ENCODE measurements around the gene SORCS2.

Gene SORCS2

DNA sequence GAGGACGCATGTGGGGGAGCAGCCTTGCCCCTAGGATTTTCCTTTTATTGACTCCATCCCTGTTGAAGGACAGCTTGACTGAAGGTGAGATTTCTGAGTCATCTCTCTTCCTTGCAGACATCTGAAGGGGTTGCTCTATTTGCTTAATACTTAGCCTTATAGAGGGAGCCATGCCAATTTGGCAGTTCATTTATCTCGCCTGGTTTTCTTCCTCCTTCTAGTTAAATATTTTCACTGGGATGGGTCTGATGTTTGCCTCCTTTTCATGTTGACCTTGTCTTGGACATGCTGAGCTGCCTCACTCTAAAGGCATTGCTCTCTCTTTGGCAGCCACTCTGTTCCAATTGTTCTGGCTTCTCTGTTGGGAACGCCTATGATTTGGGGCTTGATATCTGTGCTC is 393.4 kb downstream of the SORCS2 start (continued):
- TF ChIP-seq FEZF1 (tag by site-specific recombination; IDR thresholded peaks at IDR 0.05) (no peak), ZNF571 (tag by site-specific recombination; IDR thresholded peaks at IDR 0.05) (no peak), ZNF155 (tag by site-specific recombination; IDR thresholded peaks at IDR 0.05) (no peak), PRDM2 (tag by site-specific recombination; IDR thresholded peaks at IDR 0.05; ENCODE audit: borderline replicate concordance) (no peak), ZNF324 (tag by site-specific recombination; IDR thresholded peaks at IDR 0.05) (no peak), REPIN1 (tag by site-specific recombination; IDR thresholded peaks at IDR 0.05; ENCODE audit: low read depth) (no peak)

DNA sequence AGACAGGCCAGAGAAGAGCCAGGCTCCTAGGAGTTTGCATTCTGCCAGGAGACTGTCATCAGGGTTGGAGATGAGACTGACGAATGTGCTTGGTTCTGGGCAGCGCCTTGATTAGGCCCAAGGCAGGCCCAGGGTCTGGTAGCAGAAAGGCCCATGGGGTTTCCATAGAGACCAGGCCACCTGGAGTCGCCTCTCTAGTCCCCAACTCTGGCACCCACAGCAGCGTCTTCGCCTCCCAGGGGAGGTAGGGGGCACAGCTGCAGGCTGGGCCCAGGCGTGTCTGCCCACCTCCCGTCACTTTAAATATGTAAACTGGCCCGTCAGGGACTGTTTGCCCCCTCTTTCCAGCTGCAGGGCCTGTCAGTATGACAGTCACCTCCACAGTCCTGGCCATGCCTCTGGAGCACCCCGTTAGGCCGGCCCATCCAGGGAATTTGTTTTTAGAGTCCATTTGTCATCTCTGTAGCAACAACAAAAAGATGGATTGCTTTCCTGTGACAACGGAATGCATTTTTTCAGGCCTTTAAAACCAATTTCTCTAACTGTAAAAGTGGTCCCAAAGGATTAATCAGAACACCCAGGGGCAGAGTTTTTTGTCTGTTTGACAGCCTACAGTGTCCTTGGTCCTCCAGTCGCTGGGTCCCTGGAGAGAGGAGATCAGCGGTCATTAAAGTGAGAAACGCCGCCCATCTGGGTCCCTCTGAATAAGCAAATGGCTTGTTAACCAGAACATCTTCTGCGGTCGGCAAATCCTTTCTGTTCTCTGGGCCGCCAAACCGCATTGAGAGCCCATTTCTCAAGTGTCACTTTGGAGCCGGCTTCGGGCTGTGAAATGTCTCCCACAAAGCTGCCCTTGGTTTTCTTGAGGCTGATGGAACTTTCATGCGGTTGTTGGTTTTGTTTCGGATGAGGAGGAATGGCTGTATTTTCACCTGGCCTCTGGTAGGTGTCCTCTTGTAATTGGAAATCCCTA is 395.4 kb downstream of the SORCS2 start:
- Histone ChIP-seq H3K4me1 (ENCODE audit: control insufficient read depth, insufficient read depth, low read length) (no peaks in the 10 kb centered on the region), H3K27ac (ENCODE audit: extremely low read depth, low read depth, low read length) (no peak overlapping the region), H3K36me3 (ENCODE audit: control insufficient read depth in 2 of 2, insufficient read depth in 1 of 2, low read length in 2 of 2) (no peaks in the 10 kb centered on the region), H3K9me3 (ENCODE audit: control insufficient read depth, insufficient read depth, low read depth, low read length) (no peaks in the 10 kb centered on the region), H3K4me3 (ENCODE audit: low read depth, low read length) (no peak overlapping the region)
- CTCF ChIA-PET, result no interaction called here
- TF ChIP-seq KLF10 (tag by site-specific recombination; IDR thresholded peaks at IDR 0.05), result no peak
- TF ChIP-seq ZNF324 (tag by site-specific recombination; IDR thresholded peaks at IDR 0.05), result no peak
- no peak for TF ChIP-seq ZNF138 (tag by site-specific recombination; IDR thresholded peaks at IDR 0.05; ENCODE audit: borderline replicate concordance)
- TF ChIP-seq ZNF677 (tag by site-specific recombination; IDR thresholded peaks at IDR 0.05), result no peak
- TF ChIP-seq ZFP3 (tag by site-specific recombination; IDR thresholded peaks at IDR 0.05; ENCODE audit: low read depth), result no peak
- no peak for TF ChIP-seq ZNF335 (tag by site-specific recombination; conservative IDR thresholded peaks at IDR 0.05)
- TF ChIP-seq ZIC2 (tag by site-specific recombination; IDR thresholded peaks at IDR 0.05), result no peak
- TF ChIP-seq ZNF791 (tag by site-specific recombination; IDR thresholded peaks at IDR 0.05), result no peak
- no peak for TF ChIP-seq HOXA7 (CRISPR knock-in tag; IDR thresholded peaks at IDR 0.05; ENCODE audit: borderline replicate concordance)
- TF ChIP-seq ZNF426 (tag by site-specific recombination; IDR thresholded peaks at IDR 0.05), result no peak
- TF ChIP-seq FEZF1 (tag by site-specific recombination; IDR thresholded peaks at IDR 0.05), result no peak
- TF ChIP-seq, protein P1, sequence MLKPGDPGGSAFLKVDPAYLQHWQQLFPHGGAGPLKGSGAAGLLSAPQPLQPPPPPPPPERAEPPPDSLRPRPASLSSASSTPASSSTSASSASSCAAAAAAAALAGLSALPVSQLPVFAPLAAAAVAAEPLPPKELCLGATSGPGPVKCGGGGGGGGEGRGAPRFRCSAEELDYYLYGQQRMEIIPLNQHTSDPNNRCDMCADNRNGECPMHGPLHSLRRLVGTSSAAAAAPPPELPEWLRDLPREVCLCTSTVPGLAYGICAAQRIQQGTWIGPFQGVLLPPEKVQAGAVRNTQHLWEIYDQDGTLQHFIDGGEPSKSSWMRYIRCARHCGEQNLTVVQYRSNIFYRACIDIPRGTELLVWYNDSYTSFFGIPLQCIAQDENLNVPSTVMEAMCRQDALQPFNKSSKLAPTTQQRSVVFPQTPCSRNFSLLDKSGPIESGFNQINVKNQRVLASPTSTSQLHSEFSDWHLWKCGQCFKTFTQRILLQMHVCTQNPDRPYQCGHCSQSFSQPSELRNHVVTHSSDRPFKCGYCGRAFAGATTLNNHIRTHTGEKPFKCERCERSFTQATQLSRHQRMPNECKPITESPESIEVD (tag by site-specific recombination; IDR thresholded peaks at IDR 0.05), result no peak
- TF ChIP-seq ZNF792 (tag by site-specific recombination; IDR thresholded peaks at IDR 0.05), result no peak
- TF ChIP-seq, protein P2, sequence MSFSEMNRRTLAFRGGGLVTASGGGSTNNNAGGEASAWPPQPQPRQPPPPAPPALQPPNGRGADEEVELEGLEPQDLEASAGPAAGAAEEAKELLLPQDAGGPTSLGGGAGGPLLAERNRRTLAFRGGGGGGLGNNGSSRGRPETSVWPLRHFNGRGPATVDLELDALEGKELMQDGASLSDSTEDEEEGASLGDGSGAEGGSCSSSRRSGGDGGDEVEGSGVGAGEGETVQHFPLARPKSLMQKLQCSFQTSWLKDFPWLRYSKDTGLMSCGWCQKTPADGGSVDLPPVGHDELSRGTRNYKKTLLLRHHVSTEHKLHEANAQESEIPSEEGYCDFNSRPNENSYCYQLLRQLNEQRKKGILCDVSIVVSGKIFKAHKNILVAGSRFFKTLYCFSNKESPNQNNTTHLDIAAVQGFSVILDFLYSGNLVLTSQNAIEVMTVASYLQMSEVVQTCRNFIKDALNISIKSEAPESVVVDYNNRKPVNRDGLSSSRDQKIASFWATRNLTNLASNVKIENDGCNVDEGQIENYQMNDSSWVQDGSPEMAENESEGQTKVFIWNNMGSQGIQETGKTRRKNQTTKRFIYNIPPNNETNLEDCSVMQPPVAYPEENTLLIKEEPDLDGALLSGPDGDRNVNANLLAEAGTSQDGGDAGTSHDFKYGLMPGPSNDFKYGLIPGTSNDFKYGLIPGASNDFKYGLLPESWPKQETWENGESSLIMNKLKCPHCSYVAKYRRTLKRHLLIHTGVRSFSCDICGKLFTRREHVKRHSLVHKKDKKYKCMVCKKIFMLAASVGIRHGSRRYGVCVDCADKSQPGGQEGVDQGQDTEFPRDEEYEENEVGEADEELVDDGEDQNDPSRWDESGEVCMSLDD (tag by site-specific recombination; IDR thresholded peaks at IDR 0.05), result no peak
- TF ChIP-seq, protein P3, sequence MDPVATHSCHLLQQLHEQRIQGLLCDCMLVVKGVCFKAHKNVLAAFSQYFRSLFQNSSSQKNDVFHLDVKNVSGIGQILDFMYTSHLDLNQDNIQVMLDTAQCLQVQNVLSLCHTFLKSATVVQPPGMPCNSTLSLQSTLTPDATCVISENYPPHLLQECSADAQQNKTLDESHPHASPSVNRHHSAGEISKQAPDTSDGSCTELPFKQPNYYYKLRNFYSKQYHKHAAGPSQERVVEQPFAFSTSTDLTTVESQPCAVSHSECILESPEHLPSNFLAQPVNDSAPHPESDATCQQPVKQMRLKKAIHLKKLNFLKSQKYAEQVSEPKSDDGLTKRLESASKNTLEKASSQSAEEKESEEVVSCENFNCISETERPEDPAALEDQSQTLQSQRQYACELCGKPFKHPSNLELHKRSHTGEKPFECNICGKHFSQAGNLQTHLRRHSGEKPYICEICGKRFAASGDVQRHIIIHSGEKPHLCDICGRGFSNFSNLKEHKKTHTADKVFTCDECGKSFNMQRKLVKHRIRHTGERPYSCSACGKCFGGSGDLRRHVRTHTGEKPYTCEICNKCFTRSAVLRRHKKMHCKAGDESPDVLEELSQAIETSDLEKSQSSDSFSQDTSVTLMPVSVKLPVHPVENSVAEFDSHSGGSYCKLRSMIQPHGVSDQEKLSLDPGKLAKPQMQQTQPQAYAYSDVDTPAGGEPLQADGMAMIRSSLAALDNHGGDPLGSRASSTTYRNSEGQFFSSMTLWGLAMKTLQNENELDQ (tag by site-specific recombination; IDR thresholded peaks at IDR 0.05; ENCODE audit: low read depth), result no peak
- TF ChIP-seq, protein P4, sequence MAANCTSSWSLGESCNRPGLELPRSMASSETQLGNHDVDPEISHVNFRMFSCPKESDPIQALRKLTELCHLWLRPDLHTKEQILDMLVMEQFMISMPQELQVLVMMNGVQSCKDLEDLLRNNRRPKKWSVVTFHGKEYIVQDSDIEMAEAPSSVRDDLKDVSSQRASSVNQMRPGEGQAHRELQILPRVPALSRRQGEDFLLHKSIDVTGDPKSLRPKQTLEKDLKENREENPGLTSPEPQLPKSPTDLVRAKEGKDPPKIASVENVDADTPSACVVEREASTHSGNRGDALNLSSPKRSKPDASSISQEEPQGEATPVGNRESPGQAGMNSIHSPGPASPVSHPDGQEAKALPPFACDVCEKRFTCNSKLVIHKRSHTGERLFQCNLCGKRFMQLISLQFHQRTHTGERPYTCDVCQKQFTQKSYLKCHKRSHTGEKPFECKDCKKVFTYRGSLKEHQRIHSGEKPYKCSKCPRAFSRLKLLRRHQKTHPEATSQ (tag by site-specific recombination; IDR thresholded peaks at IDR 0.05), result no peak
- no peak for TF ChIP-seq ZNF558 (tag by site-specific recombination; IDR thresholded peaks at IDR 0.05)
- POLR2A ChIA-PET, result no interaction called here

All from HEK293 (cell line).